HepG2 (cell line): ENCODE data around the gene TM6SF1. TPM values are rescaled to one million over a fixed set of nuclear protein-coding genes. Genes with fewer than 3 reads are reported as not detected.
"Not testable (repeated sequence)": the region's sequence is repeated elsewhere in the genome, so short reads cannot be mapped to it uniquely, and the experiment has no call there.

ENCODE experiments used
- ATAC-seq: fragments of 200-7000 bp; cut with Tn5 transposase; 3 replicates; pipeline ENCODE4 v1.9.1; 2020; ENCODE audit warnings: mild to moderate bottlenecking, moderate library complexity
- BruUV-seq: library from RNA; stranded (reverse); fragments of 400-500 nt; replicated peaks from 2 replicates; lab custom pipeline; 2021; lab: Mats Ljungman, UMichigan
- CTCF ChIA-PET: fragments of 300-600 bp; formaldehyde crosslinking; extraction: SDS; loops from one replicate; lab custom pipeline; 2021; ENCODE audit warnings: low total read pairs, inconsistent platforms, low intra/inter-chr PET ratio; lab: Yijun Ruan, JAX
- POLR2A ChIA-PET: fragments of 350-600 bp; sonication (Branson Sonifier 250); formaldehyde crosslinking; loops from one replicate; lab custom pipeline; 2020; ENCODE audit warnings: antibody characterized with exemption, inconsistent platforms; lab: Yijun Ruan, JAX
- DNase-seq: peaks from one replicate; pipeline ENCODE4 v3.0.0-alpha.2; 2015; ENCODE audit warnings: low spot score
- FAIRE-seq: peaks from 3 replicates; lab custom pipeline; 2011; peaks lifted over from hg19 to GRCh38; lab: Jason Lieb, UNC
- H2AFZ ChIP-seq: one replicate; pipeline ENCODE4 v1.6.1; 2011; ENCODE audit warnings: low read length, inconsistent platforms
- H3K27ac ChIP-seq: fragments of 300-600 bp; 3 replicates; pipeline ENCODE4 v1.8.0; 2011; ENCODE audit warnings: mixed run types, mild to moderate bottlenecking, mixed read lengths, low read length, inconsistent platforms; ENCODE audit not compliant: insufficient read depth; ENCODE audit errors: extremely low read length
- H3K27me3 ChIP-seq, 2 experiments: fragments of 200-600 bp in 1 of 2; 2 replicates in 1 of 2; 3 replicates in 1 of 2; pipeline versions ENCODE4 v1.6.0 to v1.8.0; 2011; ENCODE audit warnings: low read length in 2 of 2, mild to moderate bottlenecking in 2 of 2, moderate library complexity in 2 of 2, inconsistent platforms in 1 of 2; ENCODE audit not compliant: insufficient read depth in 2 of 2, control insufficient read depth in 1 of 2
- H3K36me3 ChIP-seq, 2 experiments: fragments of 200-600 bp in 1 of 2; replicated peaks in 1 of 2; 2 replicates in 1 of 2; 3 replicates in 1 of 2; pipeline versions ENCODE4 v1.5.1 to v1.8.0; 2011; ENCODE audit warnings: low read length in 2 of 2, inconsistent platforms in 1 of 2; ENCODE audit not compliant: insufficient read depth in 2 of 2, control insufficient read depth in 1 of 2
- H3K4me1 ChIP-seq: 2 replicates; pipeline ENCODE4 v1.5.1; 2012; ENCODE audit warnings: low read length, inconsistent platforms; ENCODE audit not compliant: insufficient read depth
- H3K4me2 ChIP-seq: 2 replicates; pipeline ENCODE4 v1.6.0; 2011; ENCODE audit warnings: low read depth, low read length, inconsistent platforms
- H3K4me3 ChIP-seq, 3 experiments: fragments of 200-600 bp in 1 of 3; sonication (generic), shearing (Covaris generic) in 1 of 3; replicated peaks in 1 of 3; 2 replicates each; pipeline ENCODE4 v1.5.1; 2011 to 2016; ENCODE audit warnings: low read length in 3 of 3, inconsistent platforms in 2 of 3, low read depth in 2 of 3, mild to moderate bottlenecking in 2 of 3, control low read depth in 1 of 3, mixed read lengths in 1 of 3; ENCODE audit not compliant: insufficient read depth in 1 of 3
- H3K79me2 ChIP-seq: one replicate; pipeline ENCODE4 v1.6.1; 2011; ENCODE audit warnings: low read length, inconsistent platforms; ENCODE audit not compliant: insufficient read depth
- H3K9ac ChIP-seq: 2 replicates; pipeline ENCODE4 v1.6.0; 2011; ENCODE audit warnings: mild to moderate bottlenecking, low read depth, low read length, inconsistent platforms; ENCODE audit not compliant: insufficient read depth
- H3K9me3 ChIP-seq: 2 replicates; pipeline ENCODE4 v1.5.1; 2012; ENCODE audit warnings: mild to moderate bottlenecking, low read length
- H4K20me1 ChIP-seq: 2 replicates; pipeline ENCODE4 v1.6.0; 2011; ENCODE audit warnings: inconsistent platforms, mild to moderate bottlenecking, low read length, moderate library complexity; ENCODE audit not compliant: insufficient read depth
- CTCF ChIP-seq: sonication (generic); formaldehyde crosslinking; IDR thresholded peaks from 2 replicates; pipeline ENCODE4 v1.5.0; 2020; ENCODE audit warnings: mild to moderate bottlenecking, missing genetic modification reagents, moderate library complexity
- FOXK1 ChIP-seq: sonication (generic); formaldehyde crosslinking; IDR thresholded peaks from 2 replicates; pipeline ENCODE4 v1.4.0; 2020; ENCODE audit warnings: low read depth, missing genetic modification reagents, borderline replicate concordance
- MAFF ChIP-seq: IDR thresholded peaks from 2 replicates; pipeline ENCODE4 v1.6.1; 2011; ENCODE audit warnings: low read depth, low read length, improper control_type of control experiment
- MAFK ChIP-seq, 2 experiments: IDR thresholded peaks in 1 of 2; conservative IDR thresholded peaks in 1 of 2; 2 replicates each; pipeline ENCODE4 v1.6.1; 2011; ENCODE audit warnings: improper control_type of control experiment in 2 of 2, low read length in 2 of 2
- NFYB ChIP-seq: sonication (generic); formaldehyde crosslinking; IDR thresholded peaks from 2 replicates; pipeline ENCODE4 v1.4.0; 2020; ENCODE audit warnings: missing genetic modification reagents
- NFYC ChIP-seq: IDR thresholded peaks from 2 replicates; pipeline ENCODE4 v1.6.1; 2016; ENCODE audit warnings: missing genetic modification reagents, missing compliant biosample characterization
- SP4 ChIP-seq: sonication (generic); formaldehyde crosslinking; IDR thresholded peaks from 2 replicates; pipeline ENCODE4 v1.8.1; 2023; ENCODE audit warnings: mild to moderate bottlenecking, missing genetic modification reagents
- SRF ChIP-seq: IDR thresholded peaks from 2 replicates; pipeline ENCODE4 v1.6.1; 2011; ENCODE audit warnings: mild to moderate bottlenecking, low read depth, low read length, moderate library complexity
- TEAD2 ChIP-seq: sonication (generic); formaldehyde crosslinking; IDR thresholded peaks from 2 replicates; pipeline ENCODE4 v1.9.0; 2021; ENCODE audit warnings: missing genetic modification reagents
- TERF1 ChIP-seq: sonication (generic); formaldehyde crosslinking; IDR thresholded peaks from 2 replicates; pipeline ENCODE4 v1.8.0; 2022; ENCODE audit warnings: mild to moderate bottlenecking, missing genetic modification reagents, moderate library complexity
- ZBTB26 ChIP-seq: IDR thresholded peaks from 2 replicates; pipeline ENCODE4 v1.6.1; 2016; ENCODE audit warnings: missing compliant biosample characterization, missing genetic modification reagents, borderline replicate concordance
- ZNF296 ChIP-seq: sonication (generic); formaldehyde crosslinking; conservative IDR thresholded peaks from 2 replicates; pipeline ENCODE4 v1.5.0; 2020; ENCODE audit warnings: mild to moderate bottlenecking, missing genetic modification reagents
- ZNF335 ChIP-seq: sonication (generic); formaldehyde crosslinking; IDR thresholded peaks from 2 replicates; pipeline ENCODE4 v1.4.0; 2020; ENCODE audit warnings: missing genetic modification reagents
- WGBS: methylation state at CpG from one replicate; pipeline ENCODE4 v1.1.6; 2017; ENCODE audit warnings: low lambda C conversion rate; 5-methylcytosine and 5-hydroxymethylcytosine counted together
- in situ Hi-C: cut with HindIII; loops from 2 replicates; pipeline ENCODE4 v1.10.0; 2017; ENCODE audit warnings: low pct_unique_long_range_greater_than_20kb; ENCODE audit not compliant: extremely low pct_ligation_motif_present
- intact Hi-C: fragments of 100-400 bp; cut with micrococcal nuclease; formaldehyde crosslinking; loops from one replicate; pipeline ENCODE4 v1.10.0; 2022; ENCODE audit not compliant: unreplicated experiment
- polyA plus RNA-seq, 8 experiments: library from polyadenylated mRNA; depleted of rRNA in 3 of 8; stranded (reverse) in 7 of 8; unstranded in 1 of 8; fragments of >200 nt; fragmentation: Illumina TruSeq in 4 of 8; extraction: Trizol in 4 of 8; gene quantifications; 2 replicates each; pipeline versions ENCODE4 v1.2.1 to v1.2.3, GENCODE V29; 2011 to 2016; ENCODE audit warnings: low read depth in 4 of 8, missing spikeins in 1 of 8, mixed read lengths in 1 of 8; ENCODE audit not compliant: insufficient read depth in 1 of 8
- total RNA-seq, 5 experiments: library from RNA; depleted of rRNA; stranded (reverse); fragments of >200 nt; fragmentation: Illumina TruSeq; extraction: Trizol; gene quantifications; 2 replicates each; pipeline ENCODE4 v1.2.3, GENCODE V29; 2016; ENCODE audit warnings: low read depth in 1 of 5

The TM6SF1 gene
- total and polyA plus RNA-seq, 2 of the 13 experiments (the other 11 are each of a cell fraction or from before 2014, with no cell fraction given): not detected

GRCh38 chr15:83069211-83069642 lies 38.2 kb upstream of the TM6SF1 start:
- TF ChIP-seq MAFK (conservative IDR thresholded peaks at IDR 0.05 in 1 of 2, IDR thresholded peaks at IDR 0.05 in 1 of 2; ENCODE audit: low read length in 2 of 2) (peak; percentile 68 to 75), NFYB (CRISPR knock-in tag) (peak; percentile 71), MAFF (peak; percentile 74), NFYC (peak; percentile 69)
- H3K4me3 ChIP-seq, H3K9ac ChIP-seq, H3K36me3 ChIP-seq, H3K27ac ChIP-seq, CTCF ChIA-PET, in situ Hi-C loops, FAIRE-seq, H3K27me3 ChIP-seq, H3K4me2 ChIP-seq, H2AFZ ChIP-seq, ATAC-seq, H3K9me3 ChIP-seq, POLR2A ChIA-PET, BruUV-seq: not testable (repeated sequence)
- peak; percentile 28 for DNase-seq
- WGBS: 37% methylated on average over 6 of the region's 6 CpGs
- H3K4me1 ChIP-seq: peaks cover 17% of the 10 kb centered on the region
- peaks cover 26% of the 10 kb centered on the region for H3K79me2 ChIP-seq
- intact Hi-C loops: loop anchor here (5.0 kb wide), 1 partner anchor 138 kb away; the partner anchor contains the start of gene HDGFL3
- H4K20me1 ChIP-seq: peaks cover 15% of the 10 kb centered on the region

GRCh38 chr15:83077491-83078230 lies 29.8 kb upstream of the TM6SF1 start:
- ChIA-PET CTCF (no interaction called here), POLR2A (no interaction called here)
- H3K9ac ChIP-seq: no peak overlapping the region
- no TSS peak for BruUV-seq
- H4K20me1 ChIP-seq: no peaks in the 10 kb centered on the region
- no peaks in the 10 kb centered on the region for H3K79me2 ChIP-seq
- intact Hi-C loops: no loop called here
- 26% methylated on average over 5 of the region's 5 CpGs for WGBS
- peaks cover 0 to 21% of the 10 kb centered on the region in 2 experiments; a peak in 2 of 5 replicates for H3K27me3 ChIP-seq
- H3K27ac ChIP-seq: no peak overlapping the region
- H2AFZ ChIP-seq: no peak overlapping the region
- peaks cover 9% of the 10 kb centered on the region for H3K9me3 ChIP-seq
- no peak overlapping the region for H3K4me2 ChIP-seq
- H3K4me3 ChIP-seq: no peak overlapping the region
- no peaks in the 10 kb centered on the region for H3K36me3 ChIP-seq
- FAIRE-seq (no peak), DNase-seq (no peak), ATAC-seq (no peak)
- in situ Hi-C loops: no loop called here
- no peaks in the 10 kb centered on the region for H3K4me1 ChIP-seq
- TF ChIP-seq ZNF335 (no peak), FOXK1 (CRISPR knock-in tag) (no peak), CTCF (CRISPR knock-in tag) (no peak), TERF1 (CRISPR knock-in tag) (no peak), ZBTB26 (no peak), SP4 (no peak), TEAD2 (CRISPR knock-in tag) (no peak), SRF (no peak), ZNF296 (CRISPR knock-in tag) (no peak)
